IPS-18a (cell line): ENCODE results near the gene TTC34.
A peak's percentile ranks its signal among the peaks of the same experiment; 100 is the strongest.
"Not testable (repeated sequence)": the region's sequence is repeated elsewhere in the genome, so short reads cannot be mapped to it uniquely, and the experiment has no call there.

Experiments used
- H3K27ac ChIP-seq: one replicate; pipeline ENCODE4 v1.5.1; 2013; ENCODE audit warnings: low read length
- H3K27me3 ChIP-seq: one replicate; pipeline ENCODE4 v1.6.1; 2013; ENCODE audit warnings: mild to moderate bottlenecking, low read length; ENCODE audit not compliant: control insufficient read depth, insufficient read depth
- H3K36me3 ChIP-seq: one replicate; pipeline ENCODE4 v1.6.1; 2013; ENCODE audit warnings: low read depth, low read length; ENCODE audit not compliant: control insufficient read depth
- H3K4me1 ChIP-seq: one replicate; pipeline ENCODE4 v1.6.1; 2013; ENCODE audit warnings: low read depth, low read length; ENCODE audit not compliant: control insufficient read depth
- H3K4me3 ChIP-seq: one replicate; pipeline ENCODE4 v1.5.1; 2013; ENCODE audit warnings: low read length
- H3K9ac ChIP-seq: one replicate; pipeline ENCODE4 v1.6.1; 2013; ENCODE audit warnings: mild to moderate bottlenecking, low read length, moderate library complexity
- H3K9me3 ChIP-seq: one replicate; pipeline ENCODE4 v1.6.1; 2013; ENCODE audit warnings: low read depth, low read length; ENCODE audit not compliant: control insufficient read depth

The TTC34 gene

GRCh38 chr1:2631136-2632050 lies 170.1 kb downstream of the TTC34 start:
- Histone ChIP-seq H3K9me3 (peaks cover 3% of the 10 kb centered on the region), H3K4me3 (no peak overlapping the region), H3K27me3 (peaks cover 50% of the 10 kb centered on the region), H3K36me3 (no peaks in the 10 kb centered on the region), H3K9ac (no peak overlapping the region), H3K4me1 (peaks cover 9% of the 10 kb centered on the region), H3K27ac (no peak overlapping the region)

GRCh38 chr1:2630498-2631135 lies 170.9 kb downstream of the TTC34 start:
- Histone ChIP-seq H3K27me3 (peaks cover 58% of the 10 kb centered on the region), H3K9ac (no peak overlapping the region), H3K9me3 (no peaks in the 10 kb centered on the region)

GRCh38 chr1:2629627-2630497 lies 171.6 kb downstream of the TTC34 start:
- no peak overlapping the region for H3K27ac ChIP-seq
- H3K4me3 ChIP-seq = peak overlapping the region; percentile 30
- peaks cover 60% of the 10 kb centered on the region for H3K27me3 ChIP-seq
- H3K9me3 ChIP-seq = no peaks in the 10 kb centered on the region
- no peak overlapping the region for H3K9ac ChIP-seq
- peaks cover 9% of the 10 kb centered on the region for H3K4me1 ChIP-seq
- H3K36me3 ChIP-seq = no peaks in the 10 kb centered on the region

More at GRCh38 chr1:2630498-2631135, 170.9 kb downstream of the TTC34 start:
- Histone ChIP-seq H3K27ac (no peak overlapping the region), H3K4me3 (no peak overlapping the region), H3K36me3 (no peaks in the 10 kb centered on the region), H3K4me1 (peaks cover 9% of the 10 kb centered on the region)

- Histone ChIP-seq H3K36me3 (no peaks in the 10 kb centered on the region), H3K9me3 (no peaks in the 10 kb centered on the region), H3K4me1 (peaks cover 9% of the 10 kb centered on the region), H3K4me3 (peak overlapping the region; percentile 30), H3K27me3 (peaks cover 60% of the 10 kb centered on the region), H3K27ac (no peak overlapping the region), H3K9ac (no peak overlapping the region)
Measured at GRCh38 chr1:2628933-2629626, 172.4 kb downstream of the TTC34 start.

GRCh38 chr1:2628191-2628932 lies 173.1 kb downstream of the TTC34 start:
- H3K27ac ChIP-seq = no peak overlapping the region
- no peak overlapping the region for H3K9ac ChIP-seq
- H3K27me3 ChIP-seq = peaks cover 60% of the 10 kb centered on the region
- H3K4me3 ChIP-seq = peak overlapping the region; percentile 30
- no peaks in the 10 kb centered on the region for H3K36me3 ChIP-seq
- peaks cover 9% of the 10 kb centered on the region for H3K4me1 ChIP-seq
- H3K9me3 ChIP-seq = no peaks in the 10 kb centered on the region

- Histone ChIP-seq H3K4me3 (no peak overlapping the region), H3K27ac (no peak overlapping the region), H3K36me3 (no peaks in the 10 kb centered on the region), H3K27me3 (peaks cover 60% of the 10 kb centered on the region), H3K4me1 (peaks cover 7% of the 10 kb centered on the region), H3K9me3 (no peaks in the 10 kb centered on the region), H3K9ac (no peak overlapping the region)
Measured at GRCh38 chr1:2627746-2628145, 173.7 kb downstream of the TTC34 start.

- H3K9me3 ChIP-seq, H3K4me3 ChIP-seq, H3K27ac ChIP-seq, H3K36me3 ChIP-seq, H3K9ac ChIP-seq, H3K4me1 ChIP-seq: not testable (repeated sequence)
- H3K27me3 ChIP-seq = peaks cover 53% of the 10 kb centered on the region
Measured at GRCh38 chr1:2625748-2626147, 175.7 kb downstream of the TTC34 start.

- no peak overlapping the region for H3K4me3 ChIP-seq
- no peaks in the 10 kb centered on the region for H3K36me3 ChIP-seq
- H3K27me3 ChIP-seq = peaks cover 49% of the 10 kb centered on the region
- H3K9me3 ChIP-seq = no peaks in the 10 kb centered on the region
- no peak overlapping the region for H3K9ac ChIP-seq
- H3K27ac ChIP-seq = no peak overlapping the region
- no peaks in the 10 kb centered on the region for H3K4me1 ChIP-seq
Measured at GRCh38 chr1:2625311-2625710, 176.2 kb downstream of the TTC34 start.

- H3K4me3 ChIP-seq = no peak overlapping the region
- H3K27me3 ChIP-seq = peaks cover 44% of the 10 kb centered on the region
- no peak overlapping the region for H3K9ac ChIP-seq
- no peak overlapping the region for H3K27ac ChIP-seq
- no peaks in the 10 kb centered on the region for H3K36me3 ChIP-seq
- no peaks in the 10 kb centered on the region for H3K9me3 ChIP-seq
- H3K4me1 ChIP-seq = no peaks in the 10 kb centered on the region
Measured at GRCh38 chr1:2624735-2625300, 176.7 kb downstream of the TTC34 start.

GRCh38 chr1:2623571-2624337 lies 177.7 kb downstream of the TTC34 start:
- Histone ChIP-seq H3K9me3 (no peaks in the 10 kb centered on the region), H3K4me1 (no peaks in the 10 kb centered on the region), H3K36me3 (no peaks in the 10 kb centered on the region), H3K27me3 (peaks cover 34% of the 10 kb centered on the region), H3K9ac (no peak overlapping the region), H3K4me3 (no peak overlapping the region), H3K27ac (no peak overlapping the region)
